HEK293T (cell line): ENCODE results near the gene ZNF367.

Experiments used
- CTCF ChIA-PET: fragments of 350-600 bp; formaldehyde crosslinking; extraction: SDS; loops from one replicate; lab custom pipeline; 2021; ENCODE audit warnings: antibody characterized with exemption, inconsistent platforms; lab: Yijun Ruan, JAX
- POLR2A ChIA-PET: fragments of 350-600 bp; formaldehyde crosslinking; extraction: SDS; loops from one replicate; lab custom pipeline; 2020; ENCODE audit warnings: antibody characterized with exemption, inconsistent platforms; lab: Yijun Ruan, JAX
- DNase-seq: peaks from one replicate; pipeline ENCODE4 v3.0.0; 2012; ENCODE audit warnings: mixed read lengths; ENCODE audit errors: extremely low spot score
- ARNT ChIP-seq: fragments of 450-650 bp; IDR thresholded peaks from 2 replicates; pipeline ENCODE4 v1.6.1; 2017; ENCODE audit warnings: mild to moderate bottlenecking
- BHLHE40 ChIP-seq: fragments of 450-650 bp; IDR thresholded peaks from 2 replicates; pipeline ENCODE4 v1.6.1; 2016; ENCODE audit warnings: mild to moderate bottlenecking, moderate library complexity, borderline replicate concordance
- CTBP1 ChIP-seq: fragments of 450-650 bp; IDR thresholded peaks from 2 replicates; pipeline ENCODE4 v1.6.1; 2016; ENCODE audit warnings: borderline replicate concordance
- ELF4 ChIP-seq: fragments of 450-650 bp; IDR thresholded peaks from 2 replicates; pipeline ENCODE4 v1.6.1; 2017; ENCODE audit warnings: antibody characterized with exemption
- FOXA1 ChIP-seq: fragments of 450-650 bp; IDR thresholded peaks from 2 replicates; pipeline ENCODE4 v1.6.1; 2016; ENCODE audit warnings: mild to moderate bottlenecking
- FOXK2 ChIP-seq: fragments of 450-650 bp; IDR thresholded peaks from 2 replicates; pipeline ENCODE4 v1.6.1; 2016; ENCODE audit warnings: mild to moderate bottlenecking
- FOXM1 ChIP-seq: fragments of 450-650 bp; IDR thresholded peaks from 2 replicates; pipeline ENCODE4 v1.6.1; 2017; ENCODE audit warnings: mild to moderate bottlenecking, borderline replicate concordance
- HDGF ChIP-seq: fragments of 450-650 bp; IDR thresholded peaks from 2 replicates; pipeline ENCODE4 v1.6.1; 2017; ENCODE audit warnings: antibody characterized with exemption, borderline replicate concordance
- L3MBTL2 ChIP-seq: fragments of 450-650 bp; conservative IDR thresholded peaks from 2 replicates; pipeline ENCODE4 v1.6.1; 2016; ENCODE audit warnings: mild to moderate bottlenecking
- LEF1 ChIP-seq: fragments of 450-650 bp; IDR thresholded peaks from 2 replicates; pipeline ENCODE4 v1.6.1; 2017; ENCODE audit warnings: mild to moderate bottlenecking, borderline replicate concordance
- NFRKB ChIP-seq: fragments of 450-650 bp; IDR thresholded peaks from 2 replicates; pipeline ENCODE4 v1.6.1; 2016; ENCODE audit warnings: mild to moderate bottlenecking, moderate library complexity
- SP1 ChIP-seq: fragments of 450-650 bp; IDR thresholded peaks from 2 replicates; pipeline ENCODE4 v1.6.1; 2017
- SUZ12 ChIP-seq: fragments of 450-650 bp; IDR thresholded peaks from 2 replicates; pipeline ENCODE4 v1.6.1; 2016; ENCODE audit warnings: mild to moderate bottlenecking
- TARDBP ChIP-seq: fragments of 450-650 bp; IDR thresholded peaks from 2 replicates; pipeline ENCODE4 v1.6.1; 2016
- ZNF384 ChIP-seq: fragments of 450-650 bp; IDR thresholded peaks from 2 replicates; pipeline ENCODE4 v1.6.1; 2016
- TF ChIP-seq, protein P1 (sequence below): fragments of 450-650 bp; IDR thresholded peaks from 2 replicates; pipeline ENCODE4 v1.6.1; 2016

The ZNF367 gene

DNA sequence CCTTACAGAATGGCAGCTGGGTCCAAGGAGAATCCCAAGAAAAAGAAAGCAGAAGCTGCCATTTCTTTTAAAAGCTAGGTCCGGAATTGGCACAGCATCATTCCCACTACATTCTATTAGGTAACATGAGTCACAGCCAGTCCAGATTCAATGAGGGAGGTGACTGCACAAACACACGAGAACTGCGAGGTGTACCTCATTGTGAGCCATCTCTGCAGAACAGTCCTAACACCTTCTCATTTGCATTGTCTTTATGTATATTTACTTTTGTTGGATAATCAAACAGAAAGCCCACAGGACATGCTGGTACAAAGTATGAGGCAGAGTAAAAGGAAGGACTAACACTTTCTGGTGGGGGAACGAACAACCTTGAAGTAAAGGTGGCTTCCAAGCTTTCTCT lies 17.2 kb upstream of the ZNF367 start:
- DNase-seq = no peak
- TF ChIP-seq NFRKB = no peak
- TF ChIP-seq ARNT = no peak
- TF ChIP-seq SUZ12 = no peak
- no peak for TF ChIP-seq ZNF384
- no peak for TF ChIP-seq CTBP1
- no peak for TF ChIP-seq TARDBP
- TF ChIP-seq FOXK2 = no peak
- no peak for TF ChIP-seq ELF4
- TF ChIP-seq, protein P1, sequence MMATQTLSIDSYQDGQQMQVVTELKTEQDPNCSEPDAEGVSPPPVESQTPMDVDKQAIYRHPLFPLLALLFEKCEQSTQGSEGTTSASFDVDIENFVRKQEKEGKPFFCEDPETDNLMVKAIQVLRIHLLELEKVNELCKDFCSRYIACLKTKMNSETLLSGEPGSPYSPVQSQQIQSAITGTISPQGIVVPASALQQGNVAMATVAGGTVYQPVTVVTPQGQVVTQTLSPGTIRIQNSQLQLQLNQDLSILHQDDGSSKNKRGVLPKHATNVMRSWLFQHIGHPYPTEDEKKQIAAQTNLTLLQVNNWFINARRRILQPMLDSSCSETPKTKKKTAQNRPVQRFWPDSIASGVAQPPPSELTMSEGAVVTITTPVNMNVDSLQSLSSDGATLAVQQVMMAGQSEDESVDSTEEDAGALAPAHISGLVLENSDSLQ = no peak
- TF ChIP-seq L3MBTL2 = no peak
- TF ChIP-seq SP1 = no peak
- TF ChIP-seq HDGF = no peak
- no peak for TF ChIP-seq FOXM1
- no peak for TF ChIP-seq LEF1
- no peak for TF ChIP-seq FOXA1
- ChIA-PET POLR2A (interaction anchor here (0.6 to 1.5 kb wide), 2 partner anchors 12 to 49 kb away, joined by 3 read pairs; no protein-coding TSS in a partner anchor), CTCF (interaction anchor here (0.6 kb wide), 1 partner anchor 25 kb away, joined by 3 read pairs; no protein-coding TSS in a partner anchor)

DNA sequence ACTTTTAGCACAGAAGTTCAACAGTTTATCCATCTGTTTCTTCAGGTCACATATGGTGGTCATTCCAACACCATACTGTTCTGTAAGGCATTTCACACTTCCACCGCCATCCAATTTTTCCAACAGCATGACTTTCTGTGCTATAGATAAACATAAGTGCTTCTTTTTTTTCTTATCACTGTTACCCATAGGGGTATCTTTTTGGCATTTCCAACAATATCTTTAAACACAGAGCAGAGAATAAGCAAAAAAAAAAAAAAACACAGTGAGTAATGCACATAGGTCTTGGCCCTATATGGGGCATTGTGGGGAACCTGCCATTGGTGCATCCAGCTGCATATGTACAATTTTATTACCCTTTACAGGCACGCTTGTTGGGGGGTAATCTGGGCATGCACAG lies 12.2 kb upstream of the ZNF367 start:
- CTCF ChIA-PET = no interaction called here
- DNase-seq = no peak
- TF ChIP-seq TARDBP = no peak
- no peak for TF ChIP-seq HDGF
- TF ChIP-seq L3MBTL2 = no peak
- TF ChIP-seq NFRKB = no peak
- TF ChIP-seq FOXA1 = no peak
- TF ChIP-seq LEF1 = no peak
- TF ChIP-seq ELF4 = no peak
- TF ChIP-seq ZNF384 = no peak
- TF ChIP-seq, protein P1 = no peak
- TF ChIP-seq FOXK2 = no peak
- TF ChIP-seq CTBP1 = no peak
- no peak for TF ChIP-seq FOXM1
- TF ChIP-seq SP1 = no peak
- POLR2A ChIA-PET = interaction anchor here (1.1 kb wide), 1 partner anchor 11 kb away, joined by 3 read pairs; no protein-coding TSS in a partner anchor

DNA sequence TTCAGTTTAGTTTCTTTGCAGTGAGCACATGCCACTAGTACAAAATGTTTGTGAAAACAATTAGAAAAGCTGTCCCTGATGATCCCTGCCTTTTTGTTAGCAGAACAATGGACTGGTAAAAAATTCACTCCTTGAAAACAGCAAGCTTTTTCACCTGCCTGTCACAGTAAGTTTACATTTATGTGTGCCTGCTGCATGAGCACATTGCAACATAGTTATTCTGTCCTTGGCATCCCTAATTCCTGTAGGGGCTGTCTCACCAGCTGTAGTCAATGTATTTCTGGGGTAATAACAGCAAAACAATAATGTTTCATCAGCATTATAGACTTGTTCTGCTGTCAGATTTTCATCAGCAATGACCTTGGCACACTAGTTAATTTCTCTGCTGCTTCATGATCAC lies 11.6 kb upstream of the ZNF367 start:
- no peak for DNase-seq
- POLR2A ChIA-PET = interaction anchor here (1.1 kb wide), 1 partner anchor 10 kb away, joined by 3 read pairs; no protein-coding TSS in a partner anchor
- CTCF ChIA-PET = no interaction called here
- no peak for TF ChIP-seq ARNT
- TF ChIP-seq SUZ12 = no peak
- no peak for TF ChIP-seq CTBP1
- no peak for TF ChIP-seq LEF1
- TF ChIP-seq FOXM1 = no peak
- TF ChIP-seq BHLHE40 = no peak
- TF ChIP-seq SP1 = no peak
- TF ChIP-seq FOXA1 = no peak
- TF ChIP-seq TARDBP = no peak
- TF ChIP-seq ZNF384 = no peak
- TF ChIP-seq NFRKB = no peak
- TF ChIP-seq HDGF = no peak
- TF ChIP-seq L3MBTL2 = no peak
- TF ChIP-seq FOXK2 = no peak
- TF ChIP-seq ELF4 = no peak

DNA sequence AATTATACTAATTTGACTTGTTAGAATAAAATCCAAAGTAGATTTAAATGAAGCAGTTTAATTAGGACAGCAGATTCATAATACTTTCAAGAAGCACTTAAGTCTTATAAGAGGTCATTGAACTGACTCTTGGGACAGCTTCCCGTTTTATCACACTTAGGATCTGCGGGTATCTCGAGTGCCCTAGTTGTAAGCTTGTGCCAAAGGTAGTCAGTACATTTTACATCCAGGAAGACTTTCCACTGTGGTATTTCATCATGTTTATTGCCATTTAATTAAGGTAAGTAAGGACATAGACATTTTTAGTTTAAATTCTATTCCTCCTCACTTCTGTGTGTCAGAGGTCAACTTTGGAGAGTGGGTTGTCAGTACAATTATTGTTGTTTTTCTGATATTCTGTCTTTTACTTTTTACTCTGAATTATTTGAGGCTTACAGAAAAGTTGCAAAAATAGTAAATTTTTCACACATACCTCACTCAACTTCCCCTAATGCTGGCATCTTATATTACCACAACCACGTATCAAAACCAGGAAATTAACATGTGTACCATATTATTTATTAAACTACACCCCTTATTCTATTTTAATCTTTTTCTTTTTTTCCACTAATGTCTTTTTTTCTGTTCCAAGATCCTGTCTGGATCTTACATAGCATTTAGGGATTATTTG lies 7.5 kb upstream of the ZNF367 start:
- CTCF ChIA-PET = no interaction called here

DNA sequence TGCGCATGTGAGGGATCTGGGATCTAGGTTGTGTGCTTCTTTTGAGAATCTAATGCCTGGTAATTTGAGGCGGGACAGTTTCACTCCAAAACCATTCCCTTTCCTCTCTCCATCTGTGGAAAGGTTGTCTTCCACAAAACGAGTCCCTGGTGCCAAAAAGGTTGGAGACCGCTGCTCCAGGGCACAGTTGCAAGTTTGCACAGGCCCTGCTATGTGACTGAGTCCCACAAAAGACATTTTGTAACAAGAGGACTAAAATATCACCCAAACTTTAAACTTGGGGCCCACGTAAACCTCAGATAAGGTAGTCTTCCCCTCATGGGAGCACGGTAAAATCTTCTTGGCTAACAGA lies 5.8 kb upstream of the ZNF367 start:
- DNase-seq = no peak
- TF ChIP-seq CTBP1 (no peak), FOXA1 (no peak), ELF4 (no peak), L3MBTL2 (no peak), ARNT (no peak), NFRKB (no peak), TARDBP (no peak), ZNF384 (no peak), FOXK2 (no peak), BHLHE40 (no peak), LEF1 (no peak), HDGF (no peak), SP1 (no peak), FOXM1 (no peak), SUZ12 (no peak)
- TF ChIP-seq, protein P1 = no peak
- ChIA-PET CTCF (no interaction called here), POLR2A (interaction anchor here (1.1 to 1.3 kb wide), 2 partner anchors 9 to 12 kb away, joined by 3 read pairs; no protein-coding TSS in a partner anchor)

More for the DNA sequence above, 7.5 kb upstream of the ZNF367 start:
- DNase-seq = no peak
- no peak for TF ChIP-seq ARNT
- no peak for TF ChIP-seq SUZ12
- no peak for TF ChIP-seq FOXM1
- TF ChIP-seq ELF4 = no peak
- TF ChIP-seq CTBP1 = no peak
- no peak for TF ChIP-seq BHLHE40
- TF ChIP-seq ZNF384 = no peak
- TF ChIP-seq SP1 = no peak
- TF ChIP-seq FOXK2 = no peak
- no peak for TF ChIP-seq TARDBP
- TF ChIP-seq FOXA1 = no peak
- TF ChIP-seq HDGF = no peak
- TF ChIP-seq, protein P1 = no peak
- TF ChIP-seq L3MBTL2 = no peak
- TF ChIP-seq NFRKB = no peak
- TF ChIP-seq LEF1 = no peak
- POLR2A ChIA-PET = no interaction called here
